Stimulated activated memory B cell treated with anti-CD40 and anti-IgM and Interleukin-4, amounts not matched to agents 10 μg/mL and 1 μg/mL and 100 μg/mL, for 72 hours (primary cell): ENCODE measurements around the gene RNU7-1.

ENCODE experiments used
- ATAC-seq: fragments of 150-1000 bp; cut with Tn5 transposase; 2 replicates; pipeline ENCODE4 v1.10.0; 2021
- H3K27ac Mint-ChIP-seq: one replicate; pipeline ENCODE4 v1.8.0; 2022; ENCODE audit warnings: mild to moderate bottlenecking, mixed read lengths
- H3K27me3 Mint-ChIP-seq: one replicate; pipeline ENCODE4 v1.8.0; 2022; ENCODE audit warnings: mixed read lengths
- H3K36me3 Mint-ChIP-seq: one replicate; pipeline ENCODE4 v1.8.0; 2022; ENCODE audit warnings: mixed read lengths
- H3K4me1 Mint-ChIP-seq: one replicate; pipeline ENCODE4 v1.8.0; 2022; ENCODE audit warnings: mixed read lengths
- H3K4me3 Mint-ChIP-seq: one replicate; pipeline ENCODE4 v1.8.0; 2022; ENCODE audit warnings: mild to moderate bottlenecking, moderate library complexity, mixed read lengths
- H3K9me3 Mint-ChIP-seq: one replicate; pipeline ENCODE4 v1.8.0; 2022; ENCODE audit warnings: mixed read lengths

RNU7-1 gene

GRCh38 chr12:6914947-6915788 is 28.4 kb upstream of the RNU7-1 start:
- no peaks in the 10 kb centered on the region for H3K9me3 Mint-ChIP-seq
- peak overlapping the region; percentile 98 for H3K4me3 Mint-ChIP-seq
- H3K27me3 Mint-ChIP-seq = no peaks in the 10 kb centered on the region
- peak overlapping the region; percentile 91 for H3K27ac Mint-ChIP-seq
- peaks cover 20% of the 10 kb centered on the region for H3K36me3 Mint-ChIP-seq
- peak; percentile 28 for ATAC-seq
- H3K4me1 Mint-ChIP-seq = peaks cover 36% of the 10 kb centered on the region

- Mint-ChIP-seq H3K27me3 (no peaks in the 10 kb centered on the region), H3K36me3 (peaks cover 21% of the 10 kb centered on the region), H3K9me3 (no peaks in the 10 kb centered on the region), H3K4me1 (peaks cover 36% of the 10 kb centered on the region), H3K4me3 (peak overlapping the region; percentile 98), H3K27ac (peak overlapping the region; percentile 91)
- ATAC-seq = no peak
Measured at GRCh38 chr12:6915789-6916285, 27.8 kb upstream of the RNU7-1 start.

- H3K4me1 Mint-ChIP-seq = peaks cover 41% of the 10 kb centered on the region
Measured at GRCh38 chr12:6916426-6917200, 27.0 kb upstream of the RNU7-1 start.

GRCh38 chr12:6917491-6918231 is 26.0 kb upstream of the RNU7-1 start:
- peak overlapping the region; percentile 91 for H3K27ac Mint-ChIP-seq
- H3K27me3 Mint-ChIP-seq = no peaks in the 10 kb centered on the region
- ATAC-seq = no peak
- H3K4me1 Mint-ChIP-seq = peaks cover 51% of the 10 kb centered on the region
- H3K9me3 Mint-ChIP-seq = no peaks in the 10 kb centered on the region
- peaks cover 22% of the 10 kb centered on the region for H3K36me3 Mint-ChIP-seq
- no peak overlapping the region for H3K4me3 Mint-ChIP-seq

More at GRCh38 chr12:6916426-6917200, 27.0 kb upstream of the RNU7-1 start:
- peak overlapping the region; percentile 20 for H3K4me3 Mint-ChIP-seq
- no peaks in the 10 kb centered on the region for H3K9me3 Mint-ChIP-seq
- peak overlapping the region; percentile 91 for H3K27ac Mint-ChIP-seq
- no peak for ATAC-seq
- no peaks in the 10 kb centered on the region for H3K27me3 Mint-ChIP-seq
- H3K36me3 Mint-ChIP-seq = peaks cover 21% of the 10 kb centered on the region

- Mint-ChIP-seq H3K4me1 (peaks cover 62% of the 10 kb centered on the region), H3K27me3 (no peaks in the 10 kb centered on the region), H3K4me3 (no peak overlapping the region), H3K36me3 (peaks cover 26% of the 10 kb centered on the region), H3K9me3 (no peaks in the 10 kb centered on the region), H3K27ac (no peak overlapping the region)
- ATAC-seq = no peak
Measured at GRCh38 chr12:6919588-6919987, 24.0 kb upstream of the RNU7-1 start.

GRCh38 chr12:6921539-6921938 is 22.1 kb upstream of the RNU7-1 start:
- Mint-ChIP-seq H3K27ac (peak overlapping the region; percentile 83), H3K36me3 (peaks cover 23% of the 10 kb centered on the region)

GRCh38 chr12:6921996-6922946 is 21.3 kb upstream of the RNU7-1 start:
- peaks cover 65% of the 10 kb centered on the region for H3K4me1 Mint-ChIP-seq
- H3K4me3 Mint-ChIP-seq = peak overlapping the region; percentile 57
- no peaks in the 10 kb centered on the region for H3K9me3 Mint-ChIP-seq
- no peaks in the 10 kb centered on the region for H3K27me3 Mint-ChIP-seq
- peaks cover 15% of the 10 kb centered on the region for H3K36me3 Mint-ChIP-seq
- H3K27ac Mint-ChIP-seq = peak overlapping the region; percentile 83
- peak; percentile 73 for ATAC-seq

More at GRCh38 chr12:6921539-6921938, 22.1 kb upstream of the RNU7-1 start:
- Mint-ChIP-seq H3K9me3 (no peaks in the 10 kb centered on the region), H3K4me3 (no peak overlapping the region), H3K4me1 (peaks cover 58% of the 10 kb centered on the region), H3K27me3 (no peaks in the 10 kb centered on the region)
- no peak for ATAC-seq

GRCh38 chr12:6923003-6923732 is 20.4 kb upstream of the RNU7-1 start:
- Mint-ChIP-seq H3K9me3 (no peaks in the 10 kb centered on the region), H3K36me3 (peaks cover 15% of the 10 kb centered on the region), H3K27me3 (no peaks in the 10 kb centered on the region), H3K4me1 (peaks cover 67% of the 10 kb centered on the region), H3K27ac (peak overlapping the region; percentile 83), H3K4me3 (peak overlapping the region; percentile 57)
- peak; percentile 46 for ATAC-seq

GRCh38 chr12:6923851-6924250 is 19.8 kb upstream of the RNU7-1 start:
- H3K36me3 Mint-ChIP-seq = peaks cover 15% of the 10 kb centered on the region
- H3K27ac Mint-ChIP-seq = peak overlapping the region; percentile 83
- no peak overlapping the region for H3K4me3 Mint-ChIP-seq
- no peaks in the 10 kb centered on the region for H3K27me3 Mint-ChIP-seq
- peaks cover 73% of the 10 kb centered on the region for H3K4me1 Mint-ChIP-seq
- ATAC-seq = no peak
- H3K9me3 Mint-ChIP-seq = no peaks in the 10 kb centered on the region

GRCh38 chr12:6925239-6925539 is 18.4 kb upstream of the RNU7-1 start:
- no peak for ATAC-seq
- H3K4me1 Mint-ChIP-seq = peaks cover 76% of the 10 kb centered on the region
- H3K27ac Mint-ChIP-seq = peak overlapping the region; percentile 83
- H3K9me3 Mint-ChIP-seq = no peaks in the 10 kb centered on the region
- peaks cover 5% of the 10 kb centered on the region for H3K36me3 Mint-ChIP-seq
- H3K4me3 Mint-ChIP-seq = no peak overlapping the region
- no peaks in the 10 kb centered on the region for H3K27me3 Mint-ChIP-seq

GRCh38 chr12:6925540-6926279 is 17.9 kb upstream of the RNU7-1 start:
- H3K9me3 Mint-ChIP-seq = no peaks in the 10 kb centered on the region
- H3K4me3 Mint-ChIP-seq = no peak overlapping the region
- peaks cover 80% of the 10 kb centered on the region for H3K4me1 Mint-ChIP-seq
- H3K36me3 Mint-ChIP-seq = peaks cover 5% of the 10 kb centered on the region
- peak overlapping the region; percentile 92 for H3K27ac Mint-ChIP-seq
- no peaks in the 10 kb centered on the region for H3K27me3 Mint-ChIP-seq
- ATAC-seq = no peak

- Mint-ChIP-seq H3K27me3 (no peaks in the 10 kb centered on the region), H3K4me3 (peak within 1 kb of the TSS; percentile 91), H3K36me3 (peaks cover 5% of the 10 kb centered on the region), H3K9me3 (no peaks in the 10 kb centered on the region), H3K27ac (peak within 1 kb of the TSS; percentile 92), H3K4me1 (peaks cover 74% of the 10 kb centered on the region)
- peak; percentile 64 for ATAC-seq
Measured at GRCh38 chr12:6927379-6928021, 16.1 kb upstream of the RNU7-1 start, which contains the start of gene ATN1. ATN1 (plus strand) TSS chr12:6927959; CDS start chr12:6934002, 6,043 bp downstream.
